ENCODE data around the gene DECR2.

DNA sequence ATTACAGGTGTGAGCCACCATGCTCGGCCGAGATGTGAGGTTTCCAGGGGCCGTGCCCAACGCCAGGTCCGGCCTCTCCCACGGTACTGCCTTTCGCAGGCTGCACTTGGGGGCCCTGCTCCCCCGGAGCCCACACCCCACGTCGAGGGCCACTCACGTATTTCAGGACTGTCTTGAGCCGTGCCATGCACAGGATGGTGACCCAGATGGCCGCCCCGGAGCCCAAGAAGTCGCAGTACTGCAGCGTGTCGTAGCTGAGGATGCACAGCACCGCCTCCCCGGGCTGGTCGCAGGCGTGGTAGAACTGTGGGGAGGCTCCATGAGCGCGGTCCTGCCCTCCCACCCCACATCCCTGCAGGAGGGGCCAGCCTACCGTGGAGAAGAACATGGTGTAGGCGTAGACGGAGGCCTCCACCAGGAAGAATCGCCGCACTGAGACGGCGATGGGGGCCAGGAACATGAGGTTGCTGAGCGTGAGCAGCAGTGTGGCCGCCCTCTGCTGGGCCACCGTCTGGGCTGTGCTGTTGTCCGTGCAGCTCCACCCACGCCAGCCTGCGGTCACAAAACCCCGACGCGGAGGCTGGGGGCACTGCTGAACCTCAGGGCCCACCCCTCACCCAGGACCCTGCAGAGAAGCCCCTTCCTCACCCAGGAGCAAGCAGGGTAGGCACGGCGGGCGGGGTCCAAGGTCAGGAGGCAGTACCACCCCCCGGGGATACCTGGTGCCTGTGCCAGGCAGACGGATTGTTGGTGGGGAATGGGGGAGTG, 27.7 kb upstream of the DECR2 start:
- TF ChIP-seq EZH2 (IDR thresholded peaks at IDR 0.05; ENCODE audit: borderline replicate concordance) (no peak), EZH2phosphoT487 (IDR thresholded peaks at IDR 0.05; ENCODE audit: low read depth, severe bottlenecking, unreplicated experiment) (no peak)
- TF ChIP-seq, protein P1, sequence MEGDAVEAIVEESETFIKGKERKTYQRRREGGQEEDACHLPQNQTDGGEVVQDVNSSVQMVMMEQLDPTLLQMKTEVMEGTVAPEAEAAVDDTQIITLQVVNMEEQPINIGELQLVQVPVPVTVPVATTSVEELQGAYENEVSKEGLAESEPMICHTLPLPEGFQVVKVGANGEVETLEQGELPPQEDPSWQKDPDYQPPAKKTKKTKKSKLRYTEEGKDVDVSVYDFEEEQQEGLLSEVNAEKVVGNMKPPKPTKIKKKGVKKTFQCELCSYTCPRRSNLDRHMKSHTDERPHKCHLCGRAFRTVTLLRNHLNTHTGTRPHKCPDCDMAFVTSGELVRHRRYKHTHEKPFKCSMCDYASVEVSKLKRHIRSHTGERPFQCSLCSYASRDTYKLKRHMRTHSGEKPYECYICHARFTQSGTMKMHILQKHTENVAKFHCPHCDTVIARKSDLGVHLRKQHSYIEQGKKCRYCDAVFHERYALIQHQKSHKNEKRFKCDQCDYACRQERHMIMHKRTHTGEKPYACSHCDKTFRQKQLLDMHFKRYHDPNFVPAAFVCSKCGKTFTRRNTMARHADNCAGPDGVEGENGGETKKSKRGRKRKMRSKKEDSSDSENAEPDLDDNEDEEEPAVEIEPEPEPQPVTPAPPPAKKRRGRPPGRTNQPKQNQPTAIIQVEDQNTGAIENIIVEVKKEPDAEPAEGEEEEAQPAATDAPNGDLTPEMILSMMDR (IDR thresholded peaks at IDR 0.05; ENCODE audit: poor library complexity), result no peak
